Nephron (organoid): ENCODE results near the gene APOA4.

Experiments
- H3K27ac Mint-ChIP-seq, 3 experiments: 2 replicates each; pipeline ENCODE4 v1.8.0; 2020; ENCODE audit warnings: mixed read lengths in 3 of 3, mild to moderate bottlenecking in 2 of 3, moderate library complexity in 1 of 3
- H3K27me3 Mint-ChIP-seq: 2 replicates; pipeline ENCODE4 v1.8.0; 2021; ENCODE audit warnings: low read depth, mild to moderate bottlenecking, moderate library complexity, mixed read lengths
- H3K36me3 Mint-ChIP-seq: 2 replicates; pipeline ENCODE4 v1.8.0; 2020; ENCODE audit warnings: low read depth, mixed read lengths
- H3K4me1 Mint-ChIP-seq: 2 replicates; pipeline ENCODE4 v1.8.0; 2020; ENCODE audit warnings: mixed read lengths
- H3K4me3 Mint-ChIP-seq, 3 experiments: 2 replicates each; pipeline ENCODE4 v1.8.0; 2020; ENCODE audit warnings: mild to moderate bottlenecking in 3 of 3, mixed read lengths in 3 of 3, moderate library complexity in 2 of 3
- H3K9me3 Mint-ChIP-seq: 2 replicates; pipeline ENCODE4 v1.8.0; 2020; ENCODE audit warnings: mixed read lengths
- CTCF ChIP-seq, 3 experiments: fragments of 200-600 bp; sonication (generic); IDR thresholded peaks; one replicate each; pipeline ENCODE4 v1.5.0; 2021; ENCODE audit warnings: antibody characterized with exemption in 3 of 3; ENCODE audit not compliant: unreplicated experiment in 3 of 3

The APOA4 gene

GRCh38 chr11:116778556-116778955 is 44.5 kb downstream of the APOA4 start:
- no peaks in the 10 kb centered on the region for H3K9me3 Mint-ChIP-seq
- no peaks in the 10 kb centered on the region for H3K27me3 Mint-ChIP-seq
- H3K4me3 Mint-ChIP-seq: no peak overlapping the region
- peaks cover 3% of the 10 kb centered on the region for H3K4me1 Mint-ChIP-seq
- no peak overlapping the region for H3K27ac Mint-ChIP-seq
- TF ChIP-seq CTCF (IDR thresholded peaks at IDR 0.05; ENCODE audit: unreplicated experiment in 3 of 3): no peak
- peaks cover 60% of the 10 kb centered on the region for H3K36me3 Mint-ChIP-seq

- H3K27me3 Mint-ChIP-seq: no peaks in the 10 kb centered on the region
- H3K27ac Mint-ChIP-seq: no peak overlapping the region
- no peak for TF ChIP-seq CTCF (IDR thresholded peaks at IDR 0.05; ENCODE audit: unreplicated experiment in 3 of 3)
- peaks cover 11% of the 10 kb centered on the region for H3K4me1 Mint-ChIP-seq
- peaks cover 45% of the 10 kb centered on the region for H3K36me3 Mint-ChIP-seq
- H3K9me3 Mint-ChIP-seq: no peaks in the 10 kb centered on the region
- no peak overlapping the region for H3K4me3 Mint-ChIP-seq
Measured at GRCh38 chr11:116777056-116777455, 46.0 kb downstream of the APOA4 start.

GRCh38 chr11:116776522-116776984 is 46.6 kb downstream of the APOA4 start:
- no peak for TF ChIP-seq CTCF (IDR thresholded peaks at IDR 0.05; ENCODE audit: unreplicated experiment in 3 of 3)
- Mint-ChIP-seq H3K4me3 (no peak overlapping the region), H3K4me1 (peaks cover 16% of the 10 kb centered on the region), H3K9me3 (no peaks in the 10 kb centered on the region), H3K27me3 (no peaks in the 10 kb centered on the region), H3K36me3 (peaks cover 42% of the 10 kb centered on the region), H3K27ac (no peak overlapping the region)

- peaks cover 22% of the 10 kb centered on the region for H3K4me1 Mint-ChIP-seq
- peak overlapping the region; percentile 7 to 58 (median 9) for H3K4me3 Mint-ChIP-seq
- H3K27ac Mint-ChIP-seq: peak overlapping the region in 1 of 3 experiments; percentile 10
- H3K27me3 Mint-ChIP-seq: no peaks in the 10 kb centered on the region
- TF ChIP-seq CTCF (IDR thresholded peaks at IDR 0.05; ENCODE audit: unreplicated experiment in 3 of 3): no peak
- no peaks in the 10 kb centered on the region for H3K9me3 Mint-ChIP-seq
- H3K36me3 Mint-ChIP-seq: peaks cover 39% of the 10 kb centered on the region
Measured at GRCh38 chr11:116775975-116776374, 47.1 kb downstream of the APOA4 start.

GRCh38 chr11:116774661-116775060 is 48.4 kb downstream of the APOA4 start:
- peak overlapping the region in 2 of 3 experiments; percentile 34 to 64 for H3K27ac Mint-ChIP-seq
- peak overlapping the region; percentile 68 to 78 (median 77) for H3K4me3 Mint-ChIP-seq
- H3K9me3 Mint-ChIP-seq: no peaks in the 10 kb centered on the region
- TF ChIP-seq CTCF (IDR thresholded peaks at IDR 0.05; ENCODE audit: unreplicated experiment in 3 of 3): no peak
- no peaks in the 10 kb centered on the region for H3K27me3 Mint-ChIP-seq
- H3K4me1 Mint-ChIP-seq: peaks cover 24% of the 10 kb centered on the region
- peaks cover 38% of the 10 kb centered on the region for H3K36me3 Mint-ChIP-seq
